Mucosa of stomach (tissue), 1 donor: Measurements from ENCODE around the gene TPD52L3.

ENCODE experiments used
- H3K27me3 ChIP-seq: one replicate; pipeline ENCODE4 v1.7.0; 2013; ENCODE audit warnings: mild to moderate bottlenecking, low read length; ENCODE audit not compliant: control insufficient read depth, insufficient read depth
- H3K36me3 ChIP-seq: one replicate; pipeline ENCODE4 v1.7.0; 2013; ENCODE audit warnings: low read length; ENCODE audit not compliant: control insufficient read depth, insufficient read depth
- H3K4me1 ChIP-seq: one replicate; pipeline ENCODE4 v1.7.0; 2013; ENCODE audit warnings: mild to moderate bottlenecking, low read length; ENCODE audit not compliant: control insufficient read depth, insufficient read depth
- H3K4me3 ChIP-seq: one replicate; pipeline ENCODE4 v1.7.0; 2013; ENCODE audit warnings: low read length
- H3K9ac ChIP-seq: one replicate; pipeline ENCODE4 v1.7.0; 2013; ENCODE audit warnings: mild to moderate bottlenecking, low read length, moderate library complexity
- H3K9me3 ChIP-seq: one replicate; pipeline ENCODE4 v1.7.0; 2013; ENCODE audit warnings: mild to moderate bottlenecking, low read length, moderate library complexity; ENCODE audit not compliant: control insufficient read depth
- donor health status: Pancreatic carcinoma.

Gene TPD52L3

DNA sequence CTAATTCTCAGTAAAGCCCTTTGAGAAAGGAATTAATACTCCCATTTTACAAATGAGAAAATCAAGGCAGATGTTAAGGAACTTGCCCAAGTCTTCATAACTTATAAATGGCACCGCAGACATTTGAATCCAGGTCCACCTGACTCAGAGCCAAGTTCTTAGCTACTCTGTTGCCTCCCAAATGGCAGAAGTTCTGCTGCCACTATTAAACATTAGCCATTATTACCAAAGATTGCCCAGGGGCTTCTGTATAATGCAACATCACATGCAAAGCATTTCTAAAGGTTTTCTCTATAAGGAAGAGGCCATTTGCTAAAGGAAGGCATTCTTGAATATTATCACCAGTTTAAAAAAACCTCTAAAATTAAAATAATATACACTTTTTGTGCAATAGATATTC is 28.3 kb downstream of the TPD52L3 start:
- Histone ChIP-seq H3K4me1 (no peaks in the 10 kb centered on the region), H3K4me3 (no peak overlapping the region), H3K27me3 (no peaks in the 10 kb centered on the region), H3K36me3 (no peaks in the 10 kb centered on the region), H3K9me3 (no peaks in the 10 kb centered on the region), H3K9ac (no peak overlapping the region)

DNA sequence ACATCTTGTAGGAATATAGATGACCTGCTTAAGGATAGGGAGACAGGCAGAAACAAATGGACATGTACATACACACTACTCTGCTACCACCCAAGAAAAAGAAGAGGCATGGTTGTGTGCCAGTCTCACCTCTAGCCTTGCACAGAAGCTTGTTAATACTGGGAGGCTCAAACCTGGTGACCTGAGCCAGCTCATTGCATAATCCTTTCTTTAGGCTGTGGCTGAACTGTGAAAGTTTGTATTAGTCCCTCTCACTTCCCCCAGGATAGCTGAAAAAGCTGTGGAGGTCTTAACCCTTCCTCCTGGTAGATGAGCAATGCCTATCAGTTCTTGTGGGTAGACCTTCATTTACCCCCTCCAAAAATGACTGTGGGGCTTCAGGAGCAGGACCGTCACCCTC is 28.7 kb downstream of the TPD52L3 start:
- Histone ChIP-seq H3K9ac (no peak overlapping the region), H3K4me3 (no peak overlapping the region), H3K4me1 (no peaks in the 10 kb centered on the region), H3K27me3 (no peaks in the 10 kb centered on the region), H3K9me3 (no peaks in the 10 kb centered on the region), H3K36me3 (no peaks in the 10 kb centered on the region)

GRCh38 chr9:6367128-6367890 is 39.1 kb downstream of the TPD52L3 start:
- no peaks in the 10 kb centered on the region for H3K36me3 ChIP-seq
- H3K4me1 ChIP-seq = peaks cover 6% of the 10 kb centered on the region
- no peaks in the 10 kb centered on the region for H3K27me3 ChIP-seq
- H3K9ac ChIP-seq = no peak overlapping the region
- no peaks in the 10 kb centered on the region for H3K9me3 ChIP-seq
- no peak overlapping the region for H3K4me3 ChIP-seq

DNA sequence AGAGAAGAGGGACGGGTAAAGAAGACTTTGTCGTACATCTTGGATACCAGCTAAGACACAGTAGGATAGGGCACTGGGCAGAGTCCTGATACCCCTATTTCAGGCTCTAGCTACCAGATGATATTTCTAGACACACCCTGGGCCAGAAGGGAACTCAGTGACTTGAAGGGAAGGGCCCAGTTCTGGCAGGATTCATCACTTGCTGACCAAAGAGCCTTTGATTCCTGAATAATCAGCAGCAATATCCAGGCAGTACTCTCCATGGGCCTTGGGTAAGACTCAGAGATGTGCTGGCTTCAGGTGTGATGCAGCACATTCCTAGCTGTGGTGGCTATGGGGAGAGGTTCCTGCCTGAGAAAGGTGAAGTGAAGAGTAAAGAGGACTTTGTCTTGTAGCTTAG is 40.7 kb downstream of the TPD52L3 start:
- no peaks in the 10 kb centered on the region for H3K36me3 ChIP-seq
- no peak overlapping the region for H3K9ac ChIP-seq
- H3K9me3 ChIP-seq = no peaks in the 10 kb centered on the region
- H3K4me3 ChIP-seq = no peak overlapping the region
- H3K4me1 ChIP-seq = peaks cover 6% of the 10 kb centered on the region
- no peaks in the 10 kb centered on the region for H3K27me3 ChIP-seq
